Stimulated activated naive CD4-positive, alpha-beta T cell treated with Interleukin-2 at 50 U/mL for 16 hours (primary cell): ENCODE data around the gene SELENOS.
"Not testable (repeated sequence)": the region's sequence is repeated elsewhere in the genome, so short reads cannot be mapped to it uniquely, and the experiment has no call there.

Experiments
- DNase-seq: peaks from one replicate; lab custom pipeline; 2025; lab: John Stamatoyannopoulos, UW

Gene SELENOS

GRCh38 chr15:101309436-101310160 is 32.3 kb upstream of the SELENOS start:
- DNase-seq: no peak

GRCh38 chr15:101308604-101309435 is 31.5 kb upstream of the SELENOS start:
- no peak for DNase-seq

- DNase-seq: no peak
Observed at GRCh38 chr15:101307897-101308603, 30.8 kb upstream of the SELENOS start.

- DNase-seq: no peak
Observed at GRCh38 chr15:101307048-101307896, 30.0 kb upstream of the SELENOS start.

GRCh38 chr15:101306341-101307047 is 29.2 kb upstream of the SELENOS start:
- DNase-seq: no peak

- no peak for DNase-seq
Observed at GRCh38 chr15:101305820-101306255, 28.6 kb upstream of the SELENOS start.

- no peak for DNase-seq
Observed at GRCh38 chr15:101303408-101303807, 26.1 kb upstream of the SELENOS start.

- no peak for DNase-seq
Observed at GRCh38 chr15:101296418-101297405, 19.4 kb upstream of the SELENOS start.

- no peak for DNase-seq
Observed at GRCh38 chr15:101295607-101296161, 18.4 kb upstream of the SELENOS start.

GRCh38 chr15:101294731-101295606 is 17.7 kb upstream of the SELENOS start, which contains the start of gene SNRPA1:
TSS of gene SNRPA1 (minus strand) at chr15:101295248. CDS start at chr15:101295178, 70 bp downstream.
- DNase-seq: peak; percentile 96

- DNase-seq: no peak
Observed at GRCh38 chr15:101293122-101293521, 15.8 kb upstream of the SELENOS start.

GRCh38 chr15:101288905-101289513 is 11.7 kb upstream of the SELENOS start:
- DNase-seq: no peak

GRCh38 chr15:101287342-101287741 is 10.1 kb upstream of the SELENOS start:
- DNase-seq: not testable (repeated sequence)

GRCh38 chr15:101286471-101287114 is 9.3 kb upstream of the SELENOS start:
- no peak for DNase-seq

GRCh38 chr15:101283931-101284330 is 6.6 kb upstream of the SELENOS start:
- no peak for DNase-seq

GRCh38 chr15:101280007-101280406 is 2.7 kb upstream of the SELENOS start:
- no peak for DNase-seq

GRCh38 chr15:101277943-101278564 is 769 bp upstream of the SELENOS start:
- DNase-seq: no peak
